A549 treated with CpdA at 1 μM for 4 hours (cell line): Measurements from ENCODE around the gene OR51B5. TPM values are rescaled to one million over a fixed set of nuclear protein-coding genes. Genes with fewer than 3 reads are reported as not detected.

Experiments used
- total RNA-seq: library from RNA; stranded (reverse); fragments of 200-300 nt; extraction: Qiagen RNA extraction; gene quantifications from 5 replicates; pipeline ENCODE4 v1.2.3, GENCODE V29; 2022; ENCODE audit warnings: low read depth

Gene OR51B5, protein sequence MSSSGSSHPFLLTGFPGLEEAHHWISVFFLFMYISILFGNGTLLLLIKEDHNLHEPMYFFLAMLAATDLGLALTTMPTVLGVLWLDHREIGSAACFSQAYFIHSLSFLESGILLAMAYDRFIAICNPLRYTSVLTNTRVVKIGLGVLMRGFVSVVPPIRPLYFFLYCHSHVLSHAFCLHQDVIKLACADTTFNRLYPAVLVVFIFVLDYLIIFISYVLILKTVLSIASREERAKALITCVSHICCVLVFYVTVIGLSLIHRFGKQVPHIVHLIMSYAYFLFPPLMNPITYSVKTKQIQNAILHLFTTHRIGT
- 0.03 TPM in 1 of 5 replicates, not detected in the others for total RNA-seq

GRCh38 chr11:5343474-5344335, at the start of gene OR51B5:
TSS of gene OR51B5 (minus strand) at chr11:5343524. CDS start at chr11:5343524, 0 bp downstream.

GRCh38 chr11:5383576-5383975, 40.3 kb upstream of the OR51B5 start, which contains the start of gene OR51M1:
TSS of gene OR51M1 (plus strand) at chr11:5383812. CDS start at chr11:5389399, 5,587 bp downstream.

DNA sequence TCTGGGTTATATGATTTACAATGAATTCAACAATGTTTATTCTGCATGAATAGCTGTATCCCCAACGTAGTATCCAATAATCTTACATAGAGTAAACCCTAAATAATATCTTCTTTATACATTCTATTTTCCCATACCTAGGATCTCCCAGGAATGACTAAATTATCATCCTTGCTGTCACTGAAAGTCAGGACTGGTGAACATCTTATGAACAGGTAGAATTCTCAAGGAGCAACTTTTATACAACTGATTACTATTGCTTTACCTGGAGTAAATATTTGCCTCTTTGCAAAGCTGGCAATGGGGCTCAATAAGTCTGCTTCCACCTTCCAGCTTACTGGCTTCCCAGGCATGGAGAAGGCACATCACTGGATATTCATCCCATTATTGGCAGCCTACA, 7.9 kb upstream of the OR51B5 start, which contains the start of gene OR51B6:
TSS of gene OR51B6 (plus strand) at position 301 of the 400 bp plus-strand sequence. CDS start at position 301, 0 bp downstream.

DNA sequence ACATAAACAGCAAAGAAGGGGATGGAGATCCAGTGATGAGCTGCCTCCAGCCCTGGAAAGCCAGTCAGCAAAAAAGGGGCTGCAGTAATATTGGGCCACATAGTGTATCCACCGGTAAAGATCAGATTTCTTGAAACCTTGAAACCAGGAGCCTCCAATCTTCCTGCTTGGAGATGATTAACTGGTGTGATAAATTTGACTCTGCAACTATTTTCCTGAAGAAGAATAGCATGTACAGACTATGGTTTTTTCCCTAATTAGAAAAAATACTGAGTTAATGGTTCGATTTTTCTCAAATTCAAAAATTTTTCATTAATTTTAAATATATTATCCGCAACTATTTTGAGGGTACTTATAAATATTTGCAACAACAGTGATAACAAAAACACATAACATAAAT, 19.1 kb downstream of the OR51B5 start, which contains the start of gene OR51B2:
TSS of gene OR51B2 (minus strand) at position 101 of the 400 bp plus-strand sequence. CDS start at position 101, 0 bp downstream.

GRCh38 chr11:5301846-5302245, 41.5 kb downstream of the OR51B5 start, which contains the start of gene OR51B4:
TSS of gene OR51B4 (minus strand) at chr11:5301946. CDS start at chr11:5301946, 0 bp downstream.

Other genes starting within 250 kb of the OR51B5 start
- not detected in 5 replicates for gene OR52A5, start 205.2 kb downstream of the OR51B5 start, total RNA-seq
- not detected in 5 replicates for gene OR52A1, start 188.8 kb downstream of the OR51B5 start, total RNA-seq
- not detected in 5 replicates for gene OR51V1, start 142.8 kb downstream of the OR51B5 start, total RNA-seq
- not detected in 5 replicates for gene HBB, start 116.5 kb downstream of the OR51B5 start, total RNA-seq
- gene HBD, start 109.0 kb downstream of the OR51B5 start, total RNA-seq = not detected in 5 replicates
- gene HBG1, start 93.7 kb downstream of the OR51B5 start, total RNA-seq = not detected in 5 replicates
- not detected in 5 replicates for gene HBG2, start 88.7 kb downstream of the OR51B5 start, total RNA-seq
- 0.09 to 0.78 TPM (median 0.23 TPM) in 4 of 5 replicates, not detected in the other for gene HBE1, start 73.6 kb downstream of the OR51B5 start, total RNA-seq
- gene OR51B4, start 41.6 kb downstream of the OR51B5 start, total RNA-seq = not detected in 5 replicates
- gene OR51B2, start 19.2 kb downstream of the OR51B5 start, total RNA-seq = not detected in 5 replicates
- gene OR51B6, start 8.0 kb upstream of the OR51B5 start, total RNA-seq = not detected in 5 replicates
- not detected in 5 replicates for gene OR51M1, start 40.3 kb upstream of the OR51B5 start, total RNA-seq
- not detected in 5 replicates for gene OR51Q1, start 78.6 kb upstream of the OR51B5 start, total RNA-seq
- gene OR51I1, start 98.0 kb upstream of the OR51B5 start, total RNA-seq = not detected in 5 replicates
- not detected in 5 replicates for gene OR51I2, start 105.8 kb upstream of the OR51B5 start, total RNA-seq
- not detected in 5 replicates for gene OR52D1, start 145.2 kb upstream of the OR51B5 start, total RNA-seq
- gene UBQLN3, start 166.4 kb upstream of the OR51B5 start, total RNA-seq = not detected in 5 replicates
- gene UBQLNL, start 173.2 kb upstream of the OR51B5 start, total RNA-seq = 0.08 to 0.20 TPM in 2 of 5 replicates, not detected in the others
- not detected in 5 replicates for gene OR52H1, start 205.0 kb upstream of the OR51B5 start, total RNA-seq
- gene OR52B6, start 237.4 kb upstream of the OR51B5 start, total RNA-seq = not detected in 5 replicates